Measurements from ENCODE around the gene DCAF11. TPM values are rescaled to one million over a fixed set of nuclear protein-coding genes. Genes with fewer than 3 reads are reported as not detected.

DCAF11 gene
- total RNA-seq, 1 experiment from 2014 or later: 48.8 TPM

GRCh38 chr14:24095271-24096068, 19.1 kb upstream of the DCAF11 start:
- Mint-ChIP-seq H3K4me1 (ENCODE audit: insufficient read depth, unreplicated experiment) (peaks cover 19% of the 10 kb centered on the region), H3K27ac (ENCODE audit: low read depth, unreplicated experiment) (peak overlapping the region; percentile 92), H3K36me3 (ENCODE audit: insufficient read depth, unreplicated experiment) (peaks cover 22% of the 10 kb centered on the region), H3K4me3 (ENCODE audit: unreplicated experiment) (peak overlapping the region; percentile 97), H3K9me3 (ENCODE audit: unreplicated experiment) (no peaks in the 10 kb centered on the region), H3K27me3 (ENCODE audit: insufficient read depth, unreplicated experiment) (no peaks in the 10 kb centered on the region)
- TF ChIP-seq, protein P1, sequence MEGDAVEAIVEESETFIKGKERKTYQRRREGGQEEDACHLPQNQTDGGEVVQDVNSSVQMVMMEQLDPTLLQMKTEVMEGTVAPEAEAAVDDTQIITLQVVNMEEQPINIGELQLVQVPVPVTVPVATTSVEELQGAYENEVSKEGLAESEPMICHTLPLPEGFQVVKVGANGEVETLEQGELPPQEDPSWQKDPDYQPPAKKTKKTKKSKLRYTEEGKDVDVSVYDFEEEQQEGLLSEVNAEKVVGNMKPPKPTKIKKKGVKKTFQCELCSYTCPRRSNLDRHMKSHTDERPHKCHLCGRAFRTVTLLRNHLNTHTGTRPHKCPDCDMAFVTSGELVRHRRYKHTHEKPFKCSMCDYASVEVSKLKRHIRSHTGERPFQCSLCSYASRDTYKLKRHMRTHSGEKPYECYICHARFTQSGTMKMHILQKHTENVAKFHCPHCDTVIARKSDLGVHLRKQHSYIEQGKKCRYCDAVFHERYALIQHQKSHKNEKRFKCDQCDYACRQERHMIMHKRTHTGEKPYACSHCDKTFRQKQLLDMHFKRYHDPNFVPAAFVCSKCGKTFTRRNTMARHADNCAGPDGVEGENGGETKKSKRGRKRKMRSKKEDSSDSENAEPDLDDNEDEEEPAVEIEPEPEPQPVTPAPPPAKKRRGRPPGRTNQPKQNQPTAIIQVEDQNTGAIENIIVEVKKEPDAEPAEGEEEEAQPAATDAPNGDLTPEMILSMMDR (IDR thresholded peaks at IDR 0.05; ENCODE audit: unreplicated experiment): no peak
- intact Hi-C loops (cut with micrococcal nuclease): loop anchor here (2.0 kb wide), 2 partner anchors 13 to 51 kb away; partner anchors contain the start of genes PSME2 and RNF31
- ChIA-PET CTCF (interaction anchor here (0.8 to 11.2 kb wide), 9 partner anchors 10 to 195 kb away, joined by 3 to 272 read pairs (median 5); partner anchors contain the start of genes DCAF11, IRF9 and NRL), POLR2A (interaction anchor here (0.7 to 6.4 kb wide), 7 partner anchors 12 to 557 kb away, joined by 3 to 90 read pairs (median 10); partner anchors contain the start of genes DCAF11, EMC9, NRL and RNF31)
- DNase-seq (ENCODE audit: unreplicated experiment): peak; percentile 33
- no TSS peak for BruUV-seq (replicated peaks)

DNA sequence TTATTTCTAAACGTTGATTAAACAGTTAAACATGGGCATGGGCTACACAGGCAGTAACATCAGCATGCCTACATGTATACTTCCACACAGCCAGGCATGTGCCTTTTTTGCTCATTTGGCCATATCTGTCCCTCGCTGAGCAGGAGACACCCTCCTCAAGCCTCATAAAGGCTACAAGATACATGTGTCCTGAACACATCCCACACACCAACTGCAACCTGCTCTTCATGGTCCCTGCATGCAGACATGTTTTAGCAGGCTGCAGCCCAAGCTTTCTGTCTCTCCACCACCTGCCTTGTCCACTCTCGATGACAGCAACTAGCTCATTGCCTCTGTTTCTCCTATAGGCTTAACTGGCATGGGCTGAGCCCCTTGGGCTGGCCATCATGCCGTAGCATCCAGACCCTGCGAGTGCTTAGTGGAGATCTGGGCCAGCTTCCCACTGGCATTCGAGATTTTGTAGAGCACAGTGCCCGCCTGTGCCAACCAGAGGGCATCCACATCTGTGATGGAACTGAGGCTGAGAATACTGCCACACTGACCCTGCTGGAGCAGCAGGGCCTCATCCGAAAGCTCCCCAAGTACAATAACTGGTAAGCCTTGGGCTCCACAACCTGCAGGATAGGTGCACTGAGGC, 17.9 kb upstream of the DCAF11 start:
- no peaks in the 10 kb centered on the region for H3K9me3 Mint-ChIP-seq (ENCODE audit: unreplicated experiment)
- DNase-seq (ENCODE audit: unreplicated experiment): no peak
- TF ChIP-seq, protein P1 (IDR thresholded peaks at IDR 0.05; ENCODE audit: unreplicated experiment): no peak
- POLR2A ChIA-PET: interaction anchor here (0.6 kb wide), 1 partner anchor 10 kb away, joined by 3 read pairs; no protein-coding TSS in a partner anchor
- H3K27ac Mint-ChIP-seq (ENCODE audit: low read depth, unreplicated experiment): no peak overlapping the region
- no TSS peak for BruUV-seq (replicated peaks)
- H3K4me1 Mint-ChIP-seq (ENCODE audit: insufficient read depth, unreplicated experiment): peaks cover 19% of the 10 kb centered on the region
- H3K27me3 Mint-ChIP-seq (ENCODE audit: insufficient read depth, unreplicated experiment): no peaks in the 10 kb centered on the region
- intact Hi-C loops (cut with micrococcal nuclease): no loop called here
- CTCF ChIA-PET: interaction anchor here (0.7 to 11.2 kb wide), 4 partner anchors 9 to 194 kb away, joined by 3 to 272 read pairs (median 3); no protein-coding TSS in a partner anchor
- H3K36me3 Mint-ChIP-seq (ENCODE audit: insufficient read depth, unreplicated experiment): peaks cover 30% of the 10 kb centered on the region
- H3K4me3 Mint-ChIP-seq (ENCODE audit: unreplicated experiment): peak overlapping the region; percentile 36

DNA sequence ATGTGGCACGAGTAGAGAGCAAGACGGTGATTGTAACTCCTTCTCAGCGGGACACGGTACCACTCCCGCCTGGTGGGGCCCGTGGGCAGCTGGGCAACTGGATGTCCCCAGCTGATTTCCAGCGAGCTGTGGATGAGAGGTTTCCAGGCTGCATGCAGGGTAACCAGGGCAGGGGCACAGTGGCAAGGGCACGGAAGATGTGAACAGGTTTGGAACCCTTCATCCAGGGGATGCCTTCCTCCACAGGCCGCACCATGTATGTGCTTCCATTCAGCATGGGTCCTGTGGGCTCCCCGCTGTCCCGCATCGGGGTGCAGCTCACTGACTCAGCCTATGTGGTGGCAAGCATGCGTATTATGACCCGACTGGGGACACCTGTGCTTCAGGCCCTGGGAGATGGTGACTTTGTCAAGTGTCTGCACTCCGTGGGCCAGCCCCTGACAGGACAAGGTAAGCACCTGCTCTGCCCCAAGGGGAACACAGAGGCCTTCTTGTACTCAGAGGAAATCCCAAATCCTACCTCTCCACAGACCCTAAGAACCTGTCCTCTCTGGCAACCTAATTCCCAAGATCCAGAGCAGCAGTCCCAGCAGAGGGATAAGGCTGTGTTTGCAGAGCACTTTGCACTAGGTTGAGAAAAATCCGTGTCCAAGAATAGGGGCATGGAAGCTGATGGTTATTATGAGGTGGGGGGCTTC, 16.2 kb upstream of the DCAF11 start:
- intact Hi-C loops (cut with micrococcal nuclease): no loop called here
- CTCF ChIA-PET: interaction anchor here (0.6 to 11.2 kb wide), 2 partner anchors 8 to 20 kb away, joined by 3 to 272 read pairs; no protein-coding TSS in a partner anchor
- Mint-ChIP-seq H3K9me3 (ENCODE audit: unreplicated experiment) (no peaks in the 10 kb centered on the region), H3K36me3 (ENCODE audit: insufficient read depth, unreplicated experiment) (peaks cover 42% of the 10 kb centered on the region), H3K27ac (ENCODE audit: low read depth, unreplicated experiment) (no peak overlapping the region), H3K27me3 (ENCODE audit: insufficient read depth, unreplicated experiment) (no peaks in the 10 kb centered on the region), H3K4me1 (ENCODE audit: insufficient read depth, unreplicated experiment) (peaks cover 17% of the 10 kb centered on the region), H3K4me3 (ENCODE audit: unreplicated experiment) (no peak overlapping the region)
- TF ChIP-seq, protein P1 (IDR thresholded peaks at IDR 0.05; ENCODE audit: unreplicated experiment): no peak
- DNase-seq (ENCODE audit: unreplicated experiment): no peak
- no TSS peak for BruUV-seq (replicated peaks)
- POLR2A ChIA-PET: interaction anchor here (0.9 kb wide), 1 partner anchor 47 kb away, joined by 3 read pairs; no protein-coding TSS in a partner anchor
